DMS53 (cell line): ENCODE results near the gene RASGRF1.

Experiments used
- DNase-seq: peaks from one replicate; lab custom pipeline; 2025; lab: John Stamatoyannopoulos, UW

Gene RASGRF1

DNA sequence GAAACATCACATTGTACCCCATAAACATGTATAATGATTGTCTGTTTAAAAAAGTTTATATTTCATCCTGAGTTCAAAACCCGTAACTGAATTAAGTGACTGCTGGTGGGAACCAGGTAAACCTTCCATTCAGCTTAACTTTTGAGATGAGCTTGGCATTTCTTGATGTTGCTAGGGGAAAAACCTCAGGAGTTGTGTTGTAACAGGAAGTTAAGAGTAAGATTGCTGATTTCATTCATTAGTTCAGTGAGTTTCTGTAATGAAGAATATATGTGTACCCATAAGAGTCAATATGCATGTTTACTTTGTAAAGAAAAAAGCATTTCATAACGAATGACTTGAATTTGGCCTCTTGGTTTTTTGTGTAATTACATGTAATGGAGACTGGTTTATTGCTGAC lies 178.3 kb downstream of the RASGRF1 start:
- no peak for DNase-seq

DNA sequence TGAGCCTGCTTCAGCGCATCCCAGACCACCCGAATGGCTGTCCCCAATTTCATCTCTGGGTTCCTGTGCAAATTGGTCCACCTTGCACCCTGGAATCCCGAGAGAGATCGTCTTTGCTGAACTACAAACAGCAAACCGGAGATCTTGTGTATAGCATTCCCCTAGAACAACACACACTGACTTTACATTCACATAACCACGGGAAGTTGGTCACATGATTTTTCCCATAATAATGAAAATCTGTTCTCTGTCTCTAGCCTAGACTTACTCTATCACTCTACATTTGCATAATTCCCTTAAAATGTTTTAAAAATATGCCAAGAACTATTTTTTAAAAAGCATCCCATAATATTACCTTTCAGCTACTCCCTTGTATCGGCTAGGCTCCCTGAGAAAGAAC lies 180.3 kb downstream of the RASGRF1 start:
- no peak for DNase-seq
